Aorta (tissue), 5 donors: ENCODE measurements around the gene PGP. TPM values are rescaled to one million over a fixed set of nuclear protein-coding genes. Genes with fewer than 3 reads are reported as not detected.

Experiments used
- ATAC-seq: fragments of 200-7000 bp; cut with Tn5 transposase; one replicate; pipeline ENCODE4 v1.9.1; 2022; ENCODE audit warnings: moderate library complexity; ENCODE audit not compliant: low FRiP score
- DNase-seq, 2 donors: peaks; one replicate each; pipeline ENCODE4 v3.0.0-alpha.2; 2020
- H3K27ac ChIP-seq, 2 donors: one replicate each; pipeline ENCODE4 v1.5.1; 2013; ENCODE audit warnings: low read length in 2 of 2, mild to moderate bottlenecking in 2 of 2, moderate library complexity in 2 of 2, control low read depth in 1 of 2, inconsistent platforms in 1 of 2, low read depth in 1 of 2
- H3K27me3 ChIP-seq, 2 donors: one replicate each; pipeline ENCODE4 v1.6.1; 2013; ENCODE audit warnings: control low read depth in 1 of 2, low read length in 1 of 2, mild to moderate bottlenecking in 1 of 2, moderate library complexity in 1 of 2; ENCODE audit not compliant: insufficient read depth in 2 of 2, control insufficient read depth in 1 of 2
- H3K36me3 ChIP-seq, 2 donors: one replicate each; pipeline ENCODE4 v1.6.1; 2013; ENCODE audit warnings: control low read depth in 1 of 2, low read length in 1 of 2, mild to moderate bottlenecking in 1 of 2; ENCODE audit not compliant: insufficient read depth in 2 of 2, control insufficient read depth in 1 of 2
- H3K4me1 ChIP-seq, 2 donors: one replicate each; pipeline ENCODE4 v1.6.1; 2013; ENCODE audit warnings: low read length in 2 of 2, control low read depth in 1 of 2, mild to moderate bottlenecking in 1 of 2, moderate library complexity in 1 of 2; ENCODE audit not compliant: insufficient read depth in 2 of 2, control insufficient read depth in 1 of 2
- H3K4me3 ChIP-seq, 2 donors: one replicate each; pipeline ENCODE4 v1.5.1; 2013; ENCODE audit warnings: low read length in 2 of 2, control low read depth in 1 of 2, mild to moderate bottlenecking in 1 of 2
- H3K9me3 ChIP-seq: one replicate; pipeline ENCODE4 v1.6.1; 2013; ENCODE audit warnings: mild to moderate bottlenecking, low read length; ENCODE audit not compliant: control insufficient read depth
- WGBS, 2 donors: extraction: QIAGEN DNeasy Blood & Tissue Kit; methylation state at CpG; one replicate each; pipeline ENCODE4 v1.1.7; 2013; 5-methylcytosine and 5-hydroxymethylcytosine counted together
- intact Hi-C, 2 donors: fragments of 100-400 bp; cut with DNase I; formaldehyde crosslinking; loops; one replicate each; pipeline versions ENCODE4 v1.14.2 to v1.15.0; 2022
- polyA plus RNA-seq, 2 donors: library from polyadenylated mRNA; stranded (reverse); fragments of 200-250 nt; gene quantifications; one replicate each; pipeline ENCODE4 v1.2.3, GENCODE V29; 2013
- total RNA-seq, 2 donors: library from RNA; stranded (reverse); fragmentation: NEBNext Ultra II Directional; extraction: Animal tissue kit (Norgen Biotek cat#: 25700); gene quantifications; one replicate each; pipeline ENCODE4 v1.2.1, GENCODE V29; 2021
- donor health status: healthy with polysubstance abuse.
- donor health status: Bipolar disorder and iron deficiency.
- donor health status: DM: no; HTN: no; CAD: no.
- donor health status: DM: no; HTN: no; CAD: no.
- donor health status: DM: yes; HTN: yes; CAD: no.

Gene PGP
- total and polyA plus RNA-seq, 4 donors: 7.3 to 15.4 (median 9.0) TPM

- Histone ChIP-seq H3K27me3 (no peaks in the 10 kb centered on the region), H3K4me3 (no peak overlapping the region), H3K27ac (no peak overlapping the region), H3K4me1 (no peaks in the 10 kb centered on the region), H3K9me3 (no peaks in the 10 kb centered on the region), H3K36me3 (no peaks in the 10 kb centered on the region)
- intact Hi-C loops: no loop called here
- 39 to 56% methylated on average over 11 of the region's 11 CpGs for WGBS, 2 donors
- DNase-seq (no peak), ATAC-seq (no peak)
Observed at GRCh38 chr16:2191446-2191706, 23.3 kb downstream of the PGP start.

- ATAC-seq (no peak), DNase-seq (no peak)
- Histone ChIP-seq H3K4me3 (no peak overlapping the region), H3K27ac (no peak overlapping the region), H3K27me3 (no peaks in the 10 kb centered on the region), H3K36me3 (no peaks in the 10 kb centered on the region), H3K9me3 (no peaks in the 10 kb centered on the region), H3K4me1 (no peaks in the 10 kb centered on the region)
- WGBS, 2 donors: 67 to 76% methylated on average over 24 to 25 of the region's 25 CpGs
- intact Hi-C loops: no loop called here
Observed at GRCh38 chr16:2190659-2191445, 23.8 kb downstream of the PGP start.

GRCh38 chr16:2190002-2190658 is 24.5 kb downstream of the PGP start:
- Histone ChIP-seq H3K27ac (no peak overlapping the region), H3K9me3 (no peaks in the 10 kb centered on the region), H3K4me1 (no peaks in the 10 kb centered on the region), H3K27me3 (no peaks in the 10 kb centered on the region), H3K4me3 (no peak overlapping the region), H3K36me3 (no peaks in the 10 kb centered on the region)
- no peak for DNase-seq
- no peak for ATAC-seq
- intact Hi-C loops: no loop called here
- 78 to 81% methylated on average over 24 of the region's 24 CpGs for WGBS, 2 donors

DNA sequence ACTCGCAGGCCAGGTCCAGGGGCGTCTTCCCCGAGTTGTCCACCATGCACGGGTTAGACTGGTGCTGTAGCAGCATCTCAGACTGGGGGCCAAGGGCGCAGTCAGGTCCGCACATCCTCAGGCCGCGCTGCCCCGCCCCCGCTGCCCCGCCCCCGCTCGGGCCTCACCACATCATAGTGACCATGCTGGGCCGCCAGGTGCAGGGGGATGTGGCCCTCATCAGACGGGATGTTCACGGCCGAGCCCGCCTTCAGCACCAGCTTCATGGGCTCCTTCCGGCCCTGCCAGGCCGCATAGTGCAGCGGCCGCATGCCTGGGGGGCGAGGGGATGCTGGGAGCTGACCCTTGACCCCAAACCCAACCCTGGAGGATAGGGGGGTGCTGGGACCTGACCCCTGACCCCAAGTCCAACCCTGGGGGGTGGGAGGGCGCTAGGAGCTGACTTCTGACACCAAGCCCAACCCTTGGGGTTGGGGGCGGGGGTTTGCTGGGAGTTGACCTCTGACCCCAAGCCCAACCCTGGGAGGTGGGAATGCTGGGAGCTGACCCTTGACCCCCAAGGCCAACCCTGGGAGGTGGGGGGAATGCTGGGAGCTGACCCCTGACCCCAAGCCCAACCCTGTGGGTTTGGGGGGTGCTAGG is 25.3 kb downstream of the PGP start:
- intact Hi-C loops: no loop called here
- DNase-seq (no peak), ATAC-seq (no peak)
- no peaks in the 10 kb centered on the region for H3K36me3 ChIP-seq
- H3K4me1 ChIP-seq: no peaks in the 10 kb centered on the region
- H3K27ac ChIP-seq: no peak overlapping the region
- WGBS, 2 donors: 86 to 88% methylated on average over 25 of the region's 25 CpGs
- no peak overlapping the region for H3K4me3 ChIP-seq
- no peaks in the 10 kb centered on the region for H3K27me3 ChIP-seq
- no peaks in the 10 kb centered on the region for H3K9me3 ChIP-seq

GRCh38 chr16:2188395-2188794 is 26.2 kb downstream of the PGP start:
- intact Hi-C loops: no loop called here
- WGBS, 2 donors: 91 to 94% methylated on average over 8 of the region's 8 CpGs

DNA sequence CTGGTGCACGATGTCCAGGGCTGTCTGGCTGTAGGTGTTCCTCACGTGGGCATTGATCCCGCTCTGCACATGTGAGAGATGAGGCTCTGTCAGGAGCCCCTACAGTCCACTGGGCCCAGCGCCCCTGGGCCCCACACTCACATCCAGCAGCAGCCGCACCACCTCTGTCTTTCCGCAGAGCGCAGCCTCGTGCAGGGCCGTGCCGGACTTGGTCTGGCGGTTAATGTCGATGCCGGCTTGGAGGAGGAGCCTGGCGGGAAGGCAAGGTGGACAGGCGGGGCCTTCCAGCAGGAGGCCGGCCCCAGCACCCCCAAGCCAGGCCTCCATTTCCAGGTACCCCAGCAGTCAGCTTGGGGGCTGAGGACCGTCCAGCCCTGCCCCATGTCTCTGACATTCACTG is 27.4 kb downstream of the PGP start:
- Histone ChIP-seq H3K27ac (no peak overlapping the region), H3K4me1 (no peaks in the 10 kb centered on the region), H3K27me3 (no peaks in the 10 kb centered on the region), H3K36me3 (no peaks in the 10 kb centered on the region), H3K9me3 (no peaks in the 10 kb centered on the region), H3K4me3 (no peak overlapping the region)
- DNase-seq (no peak), ATAC-seq (no peak)
- intact Hi-C loops: no loop called here
- 82 to 83% methylated on average over 17 of the region's 17 CpGs for WGBS, 2 donors

More at GRCh38 chr16:2188395-2188794, 26.2 kb downstream of the PGP start:
- Histone ChIP-seq H3K4me3 (no peak overlapping the region), H3K27ac (no peak overlapping the region), H3K27me3 (no peaks in the 10 kb centered on the region), H3K4me1 (no peaks in the 10 kb centered on the region), H3K9me3 (no peaks in the 10 kb centered on the region), H3K36me3 (no peaks in the 10 kb centered on the region)
- no peak for ATAC-seq
- no peak for DNase-seq

DNA sequence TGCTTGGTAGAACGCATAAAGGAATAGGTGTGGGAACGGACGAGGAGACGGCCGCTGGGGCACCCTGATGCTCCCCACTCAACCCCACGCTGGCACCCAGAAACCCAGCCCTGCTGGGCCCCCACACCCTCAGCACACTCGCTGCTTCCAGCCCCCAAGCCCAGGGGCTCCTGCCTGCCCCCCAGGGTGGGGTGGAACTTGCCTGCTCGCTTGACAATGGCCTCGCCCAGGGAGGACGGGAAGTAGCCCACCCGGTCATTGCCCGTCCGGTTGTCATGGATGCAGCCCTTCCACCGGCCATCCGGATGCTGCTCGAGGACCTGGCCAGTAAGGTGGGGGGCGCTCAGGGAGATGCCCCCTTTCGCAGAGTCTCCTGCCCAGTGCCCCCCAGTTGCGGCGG is 28.1 kb downstream of the PGP start:
- DNase-seq (no peak), ATAC-seq (no peak)
- intact Hi-C loops: no loop called here
- Histone ChIP-seq H3K36me3 (no peaks in the 10 kb centered on the region), H3K27ac (no peak overlapping the region), H3K4me1 (no peaks in the 10 kb centered on the region), H3K4me3 (no peak overlapping the region), H3K27me3 (no peaks in the 10 kb centered on the region), H3K9me3 (no peaks in the 10 kb centered on the region)
- 90 to 91% methylated on average over 19 to 20 of the region's 20 CpGs for WGBS, 2 donors

DNA sequence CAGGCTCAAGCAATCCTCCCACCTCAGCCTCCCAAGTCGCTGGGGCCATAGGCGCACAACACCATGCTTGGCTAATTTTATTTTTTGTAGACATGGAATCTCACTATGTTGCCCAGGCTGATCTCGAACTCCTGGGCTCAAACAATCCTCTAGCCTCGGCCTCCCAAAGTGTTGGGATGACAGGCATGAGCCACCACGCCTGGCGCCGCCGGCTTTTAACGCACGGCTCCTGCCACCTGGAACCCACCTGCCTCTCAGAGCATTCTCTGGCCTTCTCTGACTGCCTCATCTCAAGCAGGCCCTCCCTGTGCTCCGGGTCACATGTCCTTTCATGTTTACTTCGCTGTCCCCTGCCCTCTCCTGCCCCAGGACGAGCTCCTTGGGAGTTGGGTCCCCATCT is 28.6 kb downstream of the PGP start:
- H3K27me3 ChIP-seq: no peaks in the 10 kb centered on the region
- whole genome bisulfite sequencing, 2 donors: 86 to 88% methylated on average over 13 of the region's 13 CpGs
- no peak for ATAC-seq

DNA sequence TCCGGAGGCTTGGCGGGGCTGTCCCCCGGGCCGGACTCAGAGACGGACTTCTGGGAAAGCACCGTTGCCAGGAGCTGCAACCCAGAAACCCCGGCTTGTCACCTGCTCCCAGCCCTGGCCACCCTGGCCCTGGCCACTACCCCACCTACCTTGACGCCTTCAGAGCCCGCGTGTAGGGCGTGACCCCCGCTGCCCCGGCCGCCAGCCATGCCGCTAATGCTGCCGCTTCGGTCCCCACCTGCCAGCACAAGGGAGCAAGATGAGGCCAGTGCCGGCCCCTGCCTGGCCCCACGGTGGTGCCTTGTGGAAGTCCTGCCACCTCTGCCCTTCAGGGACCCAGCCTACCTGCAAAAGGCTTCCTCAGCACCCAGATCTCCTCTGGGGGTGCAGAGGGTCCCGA is 29.7 kb downstream of the PGP start:
- intact Hi-C loops: no loop called here
- ATAC-seq: no peak
- no peaks in the 10 kb centered on the region for H3K4me1 ChIP-seq

More for the DNA sequence above, 28.6 kb downstream of the PGP start:
- Histone ChIP-seq H3K4me1 (no peaks in the 10 kb centered on the region), H3K27ac (no peak overlapping the region), H3K4me3 (no peak overlapping the region), H3K9me3 (no peaks in the 10 kb centered on the region), H3K36me3 (no peaks in the 10 kb centered on the region)
- intact Hi-C loops: no loop called here
- no peak for DNase-seq

More for the DNA sequence above, 29.7 kb downstream of the PGP start:
- Histone ChIP-seq H3K9me3 (no peaks in the 10 kb centered on the region), H3K4me3 (no peak overlapping the region), H3K36me3 (no peaks in the 10 kb centered on the region), H3K27ac (no peak overlapping the region), H3K27me3 (no peaks in the 10 kb centered on the region)
- 86% methylated on average over 19 to 20 of the region's 20 CpGs for whole genome bisulfite sequencing, 2 donors
- DNase-seq: no peak
